Suppressor macrophage treated with lipopolysaccharide for 1 hour (primary cell): Measurements from ENCODE around the gene HSFX1.

Experiments
- DNase-seq, 3 donors: peaks; one replicate each; pipeline ENCODE4 v3.0.0-alpha.2; 2020 to 2022

HSFX1 gene

GRCh38 chrX:149807747-149808458 is 34.0 kb downstream of the HSFX1 start:
- DNase-seq, result no peak

- no peak for DNase-seq
Observed at GRCh38 chrX:149818652-149819051, 44.8 kb downstream of the HSFX1 start.

GRCh38 chrX:149819371-149819770 is 45.5 kb downstream of the HSFX1 start:
- no peak for DNase-seq

- DNase-seq, result peak in 2 of 3 donors; percentile 8 to 40
Observed at GRCh38 chrX:149825424-149825823, 51.6 kb downstream of the HSFX1 start.
